ENCODE results near the gene PIWIL4.

GRCh38 chr11:94558932-94559331 is 8.2 kb upstream of the PIWIL4 start:
- TF ChIP-seq POLR2A (IDR thresholded peaks at IDR 0.05): no peak
- no peak for TF ChIP-seq CTCF (IDR thresholded peaks at IDR 0.05)
